Stimulated activated naive CD4-positive, alpha-beta T cell (primary cell): Measurements from ENCODE around the gene SPATC1L.
"Not testable (repeated sequence)": the region's sequence is repeated elsewhere in the genome, so short reads cannot be mapped to it uniquely, and the experiment has no call there.

Experiments
- DNase-seq, 6 experiments: peaks; one replicate each; lab custom pipeline; 2025; lab: John Stamatoyannopoulos, UW

Gene SPATC1L

GRCh38 chr21:46183337-46183909 lies 836 bp downstream of the SPATC1L start:
- not testable (repeated sequence) for DNase-seq

DNA sequence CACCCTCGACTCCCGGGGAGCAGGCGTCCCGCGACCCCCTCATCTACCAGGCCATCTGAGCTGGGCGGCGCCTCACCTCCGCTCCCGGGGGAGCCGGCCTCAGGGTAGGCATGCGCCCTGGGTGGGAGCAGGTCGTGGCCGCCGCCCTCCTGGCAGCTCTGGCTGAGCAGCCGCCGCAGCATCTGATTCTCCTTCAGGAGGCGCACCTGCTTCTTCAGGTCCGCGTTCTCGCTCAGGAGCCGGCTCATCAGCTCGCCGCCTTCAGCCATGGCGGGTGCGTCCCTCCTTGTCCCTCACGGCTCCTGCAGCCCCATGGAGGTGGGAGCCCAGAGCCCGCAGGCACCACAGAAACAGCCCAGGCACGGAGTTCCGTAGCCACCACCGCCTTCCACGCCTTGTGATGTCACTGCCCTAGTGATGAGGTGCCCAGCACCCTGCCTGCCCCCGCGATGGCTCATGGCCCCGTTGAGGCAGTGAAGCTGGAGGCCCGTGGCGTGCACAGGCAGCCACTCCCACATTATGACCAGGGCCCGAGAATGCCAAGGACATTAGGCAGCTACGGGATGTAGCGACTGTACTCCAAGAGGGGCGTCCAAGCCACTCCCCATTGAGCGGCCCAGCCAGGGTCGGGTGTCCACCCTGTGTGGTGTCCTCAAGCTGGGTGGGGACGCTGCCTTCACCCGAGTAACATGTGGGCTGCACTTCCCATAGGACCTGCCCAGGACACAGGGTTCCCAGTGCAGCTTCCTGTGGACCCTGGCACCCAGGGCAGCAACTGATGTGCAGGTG lies 1.5 kb downstream of the SPATC1L start:
- no peak for DNase-seq

DNA sequence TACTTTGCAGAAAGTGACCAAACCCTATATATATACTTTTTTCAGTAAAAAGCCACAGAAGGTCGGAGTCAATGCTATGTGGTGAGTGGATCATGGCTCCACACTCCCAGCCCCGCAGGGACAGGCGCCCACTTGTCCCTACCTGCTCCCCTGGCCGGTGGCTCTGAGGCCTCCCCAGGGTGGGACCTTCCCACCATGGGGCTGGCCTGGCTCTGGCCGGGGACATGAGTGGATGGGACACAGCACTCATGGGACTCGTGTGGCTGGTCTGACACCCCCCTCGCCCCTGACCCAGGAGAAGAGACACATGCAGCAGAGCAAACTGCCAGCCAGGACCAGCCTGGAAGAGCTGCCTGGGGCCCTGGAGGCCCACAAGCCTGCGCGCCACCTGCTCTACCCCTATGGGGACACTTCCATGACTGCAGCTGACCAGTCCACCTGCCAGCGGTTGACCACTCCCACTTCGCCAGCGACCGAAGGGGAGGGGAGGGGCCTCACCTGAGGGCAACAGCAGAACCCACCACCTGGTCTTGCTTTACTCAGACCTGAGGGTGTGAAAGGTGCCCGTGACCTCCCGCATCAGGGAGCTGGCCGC lies 2.2 kb downstream of the SPATC1L start:
- DNase-seq: no peak

DNA sequence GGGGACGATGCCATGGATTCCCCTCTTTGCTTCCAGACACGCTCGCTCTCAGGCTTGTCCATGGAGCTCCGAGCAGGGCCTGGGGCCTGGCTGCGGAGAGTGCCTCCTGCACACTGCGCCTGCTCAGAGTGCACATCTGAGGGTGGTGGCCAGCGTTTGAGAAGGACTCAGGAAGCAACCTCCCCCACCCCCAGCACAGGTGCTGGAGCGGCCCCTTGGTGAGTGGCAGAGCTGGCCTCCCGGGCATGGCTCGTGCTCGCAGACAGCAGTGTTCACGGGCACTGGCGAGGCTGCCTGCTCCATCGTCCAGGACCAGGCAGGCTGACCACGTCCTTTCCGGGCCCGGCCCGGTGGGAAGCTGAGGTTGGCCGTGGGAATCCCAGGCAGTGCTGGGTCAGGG lies 2.8 kb downstream of the SPATC1L start:
- DNase-seq: no peak

GRCh38 chr21:46180778-46181391 lies 3.4 kb downstream of the SPATC1L start:
- DNase-seq: no peak

- no peak for DNase-seq
Measured at GRCh38 chr21:46180079-46180722, 4.1 kb downstream of the SPATC1L start.

DNA sequence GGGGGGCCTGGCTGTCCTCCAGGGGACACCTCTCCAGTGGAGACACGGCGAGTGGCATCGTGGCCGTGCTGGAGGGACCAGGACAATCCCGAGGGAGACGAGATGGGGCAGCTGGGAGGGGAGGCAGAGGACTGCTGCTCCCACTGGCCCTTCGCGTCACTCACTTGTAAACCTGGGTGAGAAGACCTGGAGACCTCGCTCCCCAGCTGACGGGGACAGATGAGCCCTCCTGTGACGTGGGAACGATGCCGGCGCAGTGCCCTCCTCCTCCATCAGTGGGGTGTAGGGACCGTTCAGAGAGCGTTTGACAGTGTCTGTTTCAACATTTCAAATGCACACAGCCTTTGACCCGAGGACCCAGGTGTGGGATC lies 4.6 kb downstream of the SPATC1L start:
- no peak for DNase-seq

GRCh38 chr21:46178961-46179360 lies 5.3 kb downstream of the SPATC1L start:
- no peak for DNase-seq

- DNase-seq: not testable (repeated sequence)
Measured at GRCh38 chr21:46176443-46177129, 7.7 kb downstream of the SPATC1L start.

DNA sequence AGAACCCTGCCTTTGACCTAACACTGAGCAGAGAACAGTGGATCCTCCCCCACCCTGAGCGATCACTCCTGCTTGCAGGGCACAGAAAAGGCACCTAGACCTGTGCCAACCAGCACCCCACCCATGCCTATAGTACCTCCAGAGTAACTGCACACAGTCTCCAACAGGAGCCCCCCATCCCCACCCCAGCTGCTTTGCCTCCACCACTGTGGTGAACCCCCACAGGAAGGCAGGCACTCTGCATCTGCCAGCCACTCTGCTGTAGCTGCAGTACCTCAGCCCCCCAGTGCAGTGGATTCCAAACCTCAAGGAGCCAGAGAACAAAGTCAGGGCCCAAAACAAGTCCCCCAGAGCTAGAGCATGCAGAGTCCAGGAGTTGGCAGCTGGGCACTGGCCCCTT lies 10.7 kb downstream of the SPATC1L start:
- no peak for DNase-seq

GRCh38 chr21:46172863-46173528 lies 11.3 kb downstream of the SPATC1L start:
- no peak for DNase-seq

DNA sequence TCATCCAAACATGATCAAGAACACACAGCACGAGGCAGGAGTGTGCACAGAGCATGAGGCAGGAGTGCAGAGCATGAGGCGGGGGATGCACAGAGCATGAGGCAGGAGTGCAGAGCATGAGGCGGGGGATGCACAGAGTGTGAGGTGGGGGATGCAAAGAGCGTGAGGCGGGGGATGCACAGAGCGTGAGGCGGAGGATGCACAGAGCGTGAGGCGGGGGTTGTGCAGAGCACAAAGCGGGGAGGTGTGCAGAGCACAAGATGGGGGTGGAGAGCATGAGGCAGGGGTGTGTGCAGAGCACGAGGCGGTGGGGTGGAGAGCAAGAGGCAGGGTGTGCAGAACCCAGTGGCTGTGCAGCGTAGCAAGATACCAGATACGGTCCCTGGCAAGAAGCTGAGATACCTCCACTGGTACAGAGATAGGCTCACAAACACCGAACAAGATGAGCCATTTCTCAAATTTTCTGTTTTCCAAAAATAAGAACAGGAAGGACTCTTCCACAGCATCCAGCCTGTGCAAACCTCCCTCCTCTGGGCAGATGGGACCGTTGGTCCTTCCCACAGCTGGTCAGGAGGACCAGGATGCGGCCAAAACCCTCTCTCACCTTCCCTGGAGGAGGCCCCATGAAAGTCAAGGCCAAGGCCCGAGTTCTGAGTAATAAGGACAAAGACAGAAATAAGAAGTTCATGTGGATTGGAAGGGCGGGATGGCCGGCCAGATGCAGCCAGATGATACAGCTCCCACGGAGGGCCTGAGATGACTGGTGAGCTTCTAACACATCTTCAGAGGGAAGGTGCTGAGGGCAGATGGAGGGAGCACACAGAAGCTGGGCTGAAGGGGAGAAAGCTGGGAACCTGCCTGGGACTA lies 12.0 kb downstream of the SPATC1L start:
- DNase-seq: no peak

- DNase-seq: no peak
Measured at GRCh38 chr21:46171585-46171984, 12.7 kb downstream of the SPATC1L start.

GRCh38 chr21:46170436-46171193 lies 13.6 kb downstream of the SPATC1L start:
- peak in 5 of 6 experiments; percentile 38 to 78 (median 65) for DNase-seq

- no peak for DNase-seq
Measured at GRCh38 chr21:46168659-46169386, 15.4 kb downstream of the SPATC1L start.

- no peak for DNase-seq
Measured at GRCh38 chr21:46168238-46168637, 16.0 kb downstream of the SPATC1L start.

DNA sequence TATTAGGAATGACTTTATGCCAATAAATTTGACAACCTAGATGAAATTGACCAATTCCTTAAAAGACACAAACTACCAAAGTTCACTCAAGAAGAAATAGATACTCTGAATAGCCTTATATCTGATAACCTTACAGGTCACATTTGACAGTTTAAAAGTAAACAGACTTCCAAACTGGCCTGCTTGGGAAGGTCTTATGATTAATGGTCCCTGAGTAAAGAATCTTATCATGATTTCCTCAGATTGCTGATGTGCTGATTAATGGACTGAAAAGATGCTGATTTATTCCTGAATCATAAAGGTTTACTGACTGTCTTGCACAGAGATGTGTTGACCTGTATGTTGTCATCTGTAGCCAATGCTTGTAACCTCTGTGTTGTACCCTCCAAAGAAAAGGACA lies 19.2 kb downstream of the SPATC1L start:
- DNase-seq: no peak

GRCh38 chr21:46163380-46163779 lies 20.9 kb downstream of the SPATC1L start:
- DNase-seq: no peak
